ENCODE measurements around the gene ARHGAP32. TPM values are rescaled to one million over a fixed set of nuclear protein-coding genes. Genes with fewer than 3 reads are reported as not detected.
"Not testable (repeated sequence)": the region's sequence is repeated elsewhere in the genome, so short reads cannot be mapped to it uniquely, and the experiment has no call there.

The ARHGAP32 gene
- total RNA-seq, 1 donor from 2014 or later, result 25.7 TPM

- no peak for DNase-seq
- ATAC-seq, result no peak
- H3K9me3 ChIP-seq, result no peaks in the 10 kb centered on the region
- H3K4me1 ChIP-seq, result no peaks in the 10 kb centered on the region
- intact Hi-C loops (cut with DNase I), result no loop called here
- no peak for TF ChIP-seq CTCF (IDR thresholded peaks at IDR 0.05)
- no peaks in the 10 kb centered on the region for H3K36me3 ChIP-seq
- H3K4me3 ChIP-seq, result no peak overlapping the region
- H3K27me3 ChIP-seq, result no peaks in the 10 kb centered on the region
- H3K27ac ChIP-seq, result no peak overlapping the region
Measured at GRCh38 chr11:129012880-129013279, 179.2 kb downstream of the ARHGAP32 start.

GRCh38 chr11:129006161-129006560 lies 186.0 kb downstream of the ARHGAP32 start:
- ATAC-seq (no peak), DNase-seq (no peak)
- no peaks in the 10 kb centered on the region for H3K27me3 ChIP-seq
- no peak overlapping the region for H3K27ac ChIP-seq
- H3K9me3 ChIP-seq, result no peaks in the 10 kb centered on the region
- no peak for TF ChIP-seq CTCF (IDR thresholded peaks at IDR 0.05)
- no peak overlapping the region for H3K4me3 ChIP-seq
- intact Hi-C loops (cut with DNase I), result no loop called here
- no peaks in the 10 kb centered on the region for H3K4me1 ChIP-seq
- H3K36me3 ChIP-seq, result no peaks in the 10 kb centered on the region

- Histone ChIP-seq H3K9me3 (peaks cover 19% of the 10 kb centered on the region), H3K36me3 (peaks cover 10% of the 10 kb centered on the region)
- H3K27ac ChIP-seq; ATAC-seq; H3K27me3 ChIP-seq; H3K4me3 ChIP-seq; H3K4me1 ChIP-seq; intact Hi-C loops (cut with DNase I); DNase-seq: not testable (repeated sequence)
Measured at GRCh38 chr11:128999165-128999564, 193.0 kb downstream of the ARHGAP32 start.

- Histone ChIP-seq H3K4me1 (no peaks in the 10 kb centered on the region), H3K27ac (no peak overlapping the region), H3K36me3 (no peaks in the 10 kb centered on the region), H3K9me3 (no peaks in the 10 kb centered on the region), H3K27me3 (no peaks in the 10 kb centered on the region), H3K4me3 (no peak overlapping the region)
- ATAC-seq, result no peak
- DNase-seq, result no peak
- intact Hi-C loops (cut with DNase I), result no loop called here
- no peak for TF ChIP-seq CTCF (IDR thresholded peaks at IDR 0.05)
Measured at GRCh38 chr11:128988242-128988970, 203.7 kb downstream of the ARHGAP32 start.

GRCh38 chr11:128985880-128986279 lies 206.2 kb downstream of the ARHGAP32 start:
- Histone ChIP-seq H3K36me3 (peaks cover 12% of the 10 kb centered on the region), H3K27me3 (no peaks in the 10 kb centered on the region), H3K4me3 (no peak overlapping the region), H3K27ac (no peak overlapping the region), H3K9me3 (no peaks in the 10 kb centered on the region), H3K4me1 (no peaks in the 10 kb centered on the region)
- ATAC-seq (no peak), DNase-seq (no peak)
- no peak for TF ChIP-seq CTCF (IDR thresholded peaks at IDR 0.05)
- intact Hi-C loops (cut with DNase I), result no loop called here

- H3K27me3 ChIP-seq, result no peaks in the 10 kb centered on the region
- TF ChIP-seq CTCF (IDR thresholded peaks at IDR 0.05), result no peak
- H3K4me3 ChIP-seq, result no peak overlapping the region
- ATAC-seq, result no peak
- no peaks in the 10 kb centered on the region for H3K9me3 ChIP-seq
- no peaks in the 10 kb centered on the region for H3K4me1 ChIP-seq
- no peak for DNase-seq
- H3K27ac ChIP-seq, result no peak overlapping the region
- intact Hi-C loops (cut with DNase I), result no loop called here
- peaks cover 25% of the 10 kb centered on the region for H3K36me3 ChIP-seq
Measured at GRCh38 chr11:128983023-128983422, 209.1 kb downstream of the ARHGAP32 start.
